GM12801 (cell line): Measurements from ENCODE around the gene FLRT3.

Experiments used
- TF ChIP-seq, protein P1 (sequence below): IDR thresholded peaks from one replicate; pipeline ENCODE4 v1.5.1; 2011; ENCODE audit warnings: control low read depth; ENCODE audit not compliant: insufficient read length; ENCODE audit errors: extremely low read depth

FLRT3 gene

GRCh38 chr20:14341801-14342200 lies 4.4 kb upstream of the FLRT3 start:
- TF ChIP-seq, protein P1, sequence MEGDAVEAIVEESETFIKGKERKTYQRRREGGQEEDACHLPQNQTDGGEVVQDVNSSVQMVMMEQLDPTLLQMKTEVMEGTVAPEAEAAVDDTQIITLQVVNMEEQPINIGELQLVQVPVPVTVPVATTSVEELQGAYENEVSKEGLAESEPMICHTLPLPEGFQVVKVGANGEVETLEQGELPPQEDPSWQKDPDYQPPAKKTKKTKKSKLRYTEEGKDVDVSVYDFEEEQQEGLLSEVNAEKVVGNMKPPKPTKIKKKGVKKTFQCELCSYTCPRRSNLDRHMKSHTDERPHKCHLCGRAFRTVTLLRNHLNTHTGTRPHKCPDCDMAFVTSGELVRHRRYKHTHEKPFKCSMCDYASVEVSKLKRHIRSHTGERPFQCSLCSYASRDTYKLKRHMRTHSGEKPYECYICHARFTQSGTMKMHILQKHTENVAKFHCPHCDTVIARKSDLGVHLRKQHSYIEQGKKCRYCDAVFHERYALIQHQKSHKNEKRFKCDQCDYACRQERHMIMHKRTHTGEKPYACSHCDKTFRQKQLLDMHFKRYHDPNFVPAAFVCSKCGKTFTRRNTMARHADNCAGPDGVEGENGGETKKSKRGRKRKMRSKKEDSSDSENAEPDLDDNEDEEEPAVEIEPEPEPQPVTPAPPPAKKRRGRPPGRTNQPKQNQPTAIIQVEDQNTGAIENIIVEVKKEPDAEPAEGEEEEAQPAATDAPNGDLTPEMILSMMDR, result no peak

GRCh38 chr20:14336686-14337085 lies 726 bp downstream of the FLRT3 start:
- TF ChIP-seq, protein P1, result no peak

DNA sequence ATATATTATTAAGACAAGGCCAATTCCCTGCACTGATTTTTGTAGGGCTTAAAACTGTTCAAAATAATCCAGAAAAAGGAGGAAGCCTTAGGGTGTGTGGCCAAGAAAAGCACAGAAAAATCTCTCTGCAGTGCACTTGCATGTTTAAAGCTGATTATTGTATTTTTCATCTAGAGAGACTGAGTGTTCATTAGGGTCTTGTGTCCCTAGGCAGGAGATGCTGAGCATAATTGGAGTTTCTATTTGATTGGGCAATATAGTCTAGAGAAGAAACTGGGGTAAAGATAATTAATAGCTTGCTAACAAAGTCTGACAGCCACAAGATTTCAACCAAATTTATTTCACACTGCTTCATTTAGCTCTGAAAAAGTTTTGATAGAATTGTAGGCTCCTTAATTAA lies 2.4 kb downstream of the FLRT3 start:
- TF ChIP-seq, protein P1, result no peak

DNA sequence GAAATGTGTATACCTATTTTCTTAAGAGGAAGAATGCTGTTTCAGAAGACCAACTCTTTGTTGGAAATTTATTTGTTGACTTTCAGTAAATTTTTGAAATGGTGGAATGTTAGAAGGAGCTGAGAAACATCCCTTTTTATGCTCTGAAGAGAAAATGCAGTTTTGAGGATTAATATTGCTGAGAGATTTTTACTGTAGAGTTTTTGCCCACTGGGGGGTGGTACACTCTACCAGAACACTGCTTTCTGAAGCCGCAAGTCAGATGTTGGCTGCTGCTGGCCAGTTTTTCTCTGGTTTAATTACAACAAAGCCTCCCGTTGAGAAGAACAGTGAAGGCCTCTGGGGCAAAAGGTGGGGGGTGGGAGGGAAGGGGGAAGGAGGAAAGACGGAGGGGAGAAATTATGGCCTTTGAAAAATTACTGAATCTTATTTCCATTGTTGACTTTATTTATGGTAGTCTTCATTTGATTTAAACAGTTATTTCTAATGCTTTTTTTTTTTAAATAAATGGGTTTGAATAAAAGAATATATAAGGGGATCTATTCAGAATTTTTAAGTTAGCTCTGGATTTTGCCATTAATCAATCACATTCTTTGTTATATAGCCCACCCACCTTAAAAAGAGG lies 3.0 kb downstream of the FLRT3 start:
- TF ChIP-seq, protein P1, result no peak

- TF ChIP-seq, protein P1, result no peak
These were observed 3.7 kb downstream of the FLRT3 start for GRCh38 chr20:14333721-14334120.

DNA sequence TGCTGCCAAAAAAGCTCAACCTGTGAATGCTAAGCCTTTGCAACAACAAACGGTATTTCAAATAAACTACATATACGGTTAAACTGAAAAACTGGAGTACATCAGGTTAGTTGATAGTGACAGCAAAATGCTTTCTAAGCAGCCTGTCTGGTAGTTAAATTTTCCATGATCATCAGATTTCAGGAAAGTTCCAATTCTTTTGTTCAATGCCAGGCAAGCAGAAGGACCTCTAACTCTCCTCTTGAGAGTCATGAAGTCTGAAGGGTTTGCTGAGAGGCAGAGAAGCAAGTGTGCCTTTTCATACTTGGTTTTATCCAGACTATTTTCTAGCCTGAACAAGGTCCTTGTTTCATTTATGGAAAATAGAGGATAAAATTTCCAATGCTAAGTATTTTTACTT lies 4.5 kb downstream of the FLRT3 start:
- TF ChIP-seq, protein P1, result no peak

DNA sequence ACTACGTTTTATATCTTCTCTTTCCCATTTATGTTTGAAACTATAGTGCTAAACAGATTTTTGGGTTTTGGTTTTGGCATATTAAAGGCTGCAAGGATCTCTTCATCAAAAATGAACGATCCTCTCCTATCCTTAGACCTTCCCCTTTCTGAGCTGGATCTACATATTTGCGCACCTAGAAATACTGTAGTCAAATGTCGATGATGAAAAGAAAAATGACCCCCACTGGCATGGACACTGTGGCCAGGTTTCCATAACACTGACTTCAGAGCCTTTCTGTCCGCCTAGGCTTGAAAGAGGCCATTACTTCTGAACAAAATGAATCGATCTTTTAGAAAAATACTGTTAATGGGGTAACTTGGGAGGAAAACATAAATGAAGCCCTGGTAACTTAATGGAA lies 5.8 kb downstream of the FLRT3 start:
- TF ChIP-seq, protein P1, result no peak
